SH-SY5Y (cell line): ENCODE data around the gene KLF13.

ENCODE experiments used
- GATA2 ChIP-seq: IDR thresholded peaks from 2 replicates; pipeline ENCODE4 v1.6.1; 2011; ENCODE audit warnings: mild to moderate bottlenecking, low read depth, low read length
- GATA3 ChIP-seq: IDR thresholded peaks from 2 replicates; pipeline ENCODE4 v1.6.1; 2011; ENCODE audit warnings: low read depth, mild to moderate bottlenecking, low read length, moderate library complexity

GRCh38 chr15:31390029-31390428, 63.4 kb downstream of the KLF13 start:
- TF ChIP-seq GATA2 (no peak), GATA3 (no peak)
